GM10266 (cell line): Measurements from ENCODE around the gene THBS3.

Source experiments
- DNase-seq: peaks from one replicate; pipeline ENCODE4 v3.0.0; 2012; ENCODE audit errors: extremely low spot score
- TF ChIP-seq, protein P1 (sequence below): IDR thresholded peaks from 2 replicates; pipeline ENCODE4 v1.5.1; 2012; ENCODE audit warnings: mild to moderate bottlenecking, low read depth; ENCODE audit not compliant: control insufficient read depth, insufficient read depth; ENCODE audit errors: missing control alignments

The THBS3 gene

DNA sequence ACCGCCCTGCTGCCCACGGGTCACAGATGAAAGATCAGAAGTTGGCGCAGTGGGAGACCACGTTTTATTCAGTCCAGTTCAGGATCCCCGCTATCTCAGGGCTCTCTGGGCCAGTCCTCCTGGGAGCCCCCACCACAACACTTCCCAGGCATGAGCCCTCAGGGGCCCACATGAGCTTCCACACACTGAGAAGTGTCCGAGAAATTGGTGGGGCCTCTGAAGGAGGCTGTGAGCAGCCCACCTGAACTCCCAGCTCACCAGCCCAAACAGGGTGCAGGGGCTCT is 22.0 kb downstream of the THBS3 start:
- TF ChIP-seq, protein P1, sequence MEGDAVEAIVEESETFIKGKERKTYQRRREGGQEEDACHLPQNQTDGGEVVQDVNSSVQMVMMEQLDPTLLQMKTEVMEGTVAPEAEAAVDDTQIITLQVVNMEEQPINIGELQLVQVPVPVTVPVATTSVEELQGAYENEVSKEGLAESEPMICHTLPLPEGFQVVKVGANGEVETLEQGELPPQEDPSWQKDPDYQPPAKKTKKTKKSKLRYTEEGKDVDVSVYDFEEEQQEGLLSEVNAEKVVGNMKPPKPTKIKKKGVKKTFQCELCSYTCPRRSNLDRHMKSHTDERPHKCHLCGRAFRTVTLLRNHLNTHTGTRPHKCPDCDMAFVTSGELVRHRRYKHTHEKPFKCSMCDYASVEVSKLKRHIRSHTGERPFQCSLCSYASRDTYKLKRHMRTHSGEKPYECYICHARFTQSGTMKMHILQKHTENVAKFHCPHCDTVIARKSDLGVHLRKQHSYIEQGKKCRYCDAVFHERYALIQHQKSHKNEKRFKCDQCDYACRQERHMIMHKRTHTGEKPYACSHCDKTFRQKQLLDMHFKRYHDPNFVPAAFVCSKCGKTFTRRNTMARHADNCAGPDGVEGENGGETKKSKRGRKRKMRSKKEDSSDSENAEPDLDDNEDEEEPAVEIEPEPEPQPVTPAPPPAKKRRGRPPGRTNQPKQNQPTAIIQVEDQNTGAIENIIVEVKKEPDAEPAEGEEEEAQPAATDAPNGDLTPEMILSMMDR: no peak

DNA sequence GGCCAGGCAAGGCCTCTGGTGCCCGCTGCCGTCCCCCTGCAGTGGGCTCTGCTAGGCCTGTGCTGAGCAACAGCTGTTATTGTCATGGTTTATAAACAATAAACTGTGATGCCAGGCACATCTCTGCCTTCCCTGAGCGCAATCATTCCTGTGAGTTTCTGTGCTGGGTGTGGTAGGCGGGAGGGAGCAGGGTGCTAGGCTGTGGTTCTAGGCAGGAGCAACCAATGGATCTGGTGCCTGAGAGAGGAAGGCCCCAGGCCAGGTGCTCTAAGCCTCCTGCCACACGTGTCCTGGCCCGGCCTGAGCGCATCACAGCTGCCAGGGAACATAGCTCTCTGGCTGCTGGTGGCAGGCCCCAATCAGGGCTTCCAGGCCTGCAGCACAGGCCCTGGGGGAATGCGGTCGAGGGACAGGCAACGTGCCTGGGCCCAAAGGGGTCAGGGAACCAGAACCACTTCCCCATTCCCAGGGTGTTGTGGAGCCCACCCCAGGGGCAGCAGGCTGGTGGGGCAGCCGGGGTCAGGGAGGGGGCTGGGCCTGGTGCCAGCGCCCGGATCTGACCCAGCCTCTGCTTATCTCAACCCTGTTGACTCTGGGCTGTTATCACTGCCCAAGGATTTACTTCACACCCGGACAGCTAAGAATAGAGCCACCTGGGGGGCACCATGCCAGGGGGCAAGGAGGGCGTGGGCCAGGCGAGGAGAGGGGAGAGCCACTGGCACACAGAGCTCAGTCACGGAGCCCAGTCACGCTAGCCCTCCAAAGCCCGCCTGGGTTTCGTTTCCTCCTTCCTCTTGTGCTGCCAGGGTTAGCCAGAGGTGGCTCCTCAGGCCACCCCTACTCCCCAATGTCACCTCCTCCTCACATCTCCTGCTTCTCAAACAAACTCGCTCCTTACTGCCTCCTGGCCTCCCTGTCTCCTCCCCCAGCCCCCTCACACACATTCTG is 22.6 kb downstream of the THBS3 start:
- peak; percentile 84 for DNase-seq
- TF ChIP-seq, protein P1: no peak

More for the DNA sequence above, 22.0 kb downstream of the THBS3 start:
- no peak for DNase-seq

DNA sequence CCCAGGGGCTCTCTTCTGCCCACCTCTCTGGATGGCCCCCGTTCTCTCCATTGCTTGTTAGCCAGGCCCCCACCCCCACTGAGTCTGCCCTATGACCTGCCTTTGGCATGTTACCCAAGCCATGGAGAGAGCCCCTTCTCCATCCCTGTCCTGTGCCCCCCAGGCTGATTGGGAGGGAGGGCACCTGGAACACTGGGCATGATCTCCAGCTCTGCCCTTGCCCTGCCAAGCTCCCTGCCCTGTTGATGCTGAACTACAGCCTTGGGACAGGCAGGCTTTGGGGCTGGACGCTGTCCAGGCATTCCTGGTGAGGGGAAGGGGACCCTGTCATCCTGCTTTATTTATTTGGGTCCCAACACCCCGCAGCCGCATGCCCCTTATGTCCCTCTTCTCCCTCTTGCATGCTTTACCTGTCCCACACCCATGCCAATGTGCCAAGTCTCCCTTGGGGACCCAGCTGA is 23.3 kb downstream of the THBS3 start:
- TF ChIP-seq, protein P1: no peak
- DNase-seq: no peak

DNA sequence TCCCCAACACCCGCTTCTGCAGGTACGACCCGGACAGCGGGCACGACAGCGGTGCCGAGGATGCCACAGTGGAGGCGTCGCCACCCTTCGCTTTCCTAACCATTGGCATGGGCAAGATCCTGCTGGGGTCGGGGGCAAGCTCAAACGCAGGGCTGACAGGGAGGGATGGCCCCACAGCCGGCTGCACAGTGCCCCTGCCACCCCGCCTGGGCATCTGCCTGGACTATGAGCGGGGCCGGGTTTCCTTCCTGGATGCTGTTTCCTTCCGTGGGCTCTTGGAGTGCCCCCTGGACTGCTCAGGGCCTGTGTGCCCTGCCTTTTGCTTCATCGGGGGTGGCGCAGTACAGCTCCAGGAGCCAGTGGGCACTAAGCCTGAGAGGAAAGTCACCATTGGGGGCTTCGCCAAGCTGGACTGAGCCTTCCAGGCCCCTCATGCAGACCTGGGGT is 23.9 kb downstream of the THBS3 start:
- TF ChIP-seq, protein P1: no peak
- no peak for DNase-seq

DNA sequence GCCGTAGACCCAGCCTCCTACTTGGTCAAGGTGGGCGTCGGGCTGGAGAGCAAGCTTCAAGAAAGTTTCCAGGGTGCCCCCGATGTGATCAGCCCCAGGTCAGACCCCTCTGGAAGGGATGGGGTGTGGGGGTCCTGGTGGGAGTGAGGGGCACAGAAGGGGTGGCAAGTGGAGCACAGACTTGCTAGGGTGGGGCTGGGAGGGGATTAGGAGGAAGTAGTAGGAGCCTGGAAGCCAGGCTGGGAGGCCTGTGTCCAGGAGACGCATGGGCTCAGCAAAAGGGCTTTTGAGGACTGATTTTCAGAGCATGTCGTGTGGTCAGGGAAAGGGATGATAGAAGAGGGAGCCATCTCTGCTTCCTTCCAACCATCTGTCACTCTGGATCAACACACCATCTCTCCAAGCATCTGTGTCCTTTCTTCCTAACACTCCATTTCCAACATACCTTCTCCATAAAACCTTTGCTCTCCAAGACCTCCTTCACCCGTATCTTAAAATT is 25.6 kb downstream of the THBS3 start:
- TF ChIP-seq, protein P1: no peak
- DNase-seq: no peak

DNA sequence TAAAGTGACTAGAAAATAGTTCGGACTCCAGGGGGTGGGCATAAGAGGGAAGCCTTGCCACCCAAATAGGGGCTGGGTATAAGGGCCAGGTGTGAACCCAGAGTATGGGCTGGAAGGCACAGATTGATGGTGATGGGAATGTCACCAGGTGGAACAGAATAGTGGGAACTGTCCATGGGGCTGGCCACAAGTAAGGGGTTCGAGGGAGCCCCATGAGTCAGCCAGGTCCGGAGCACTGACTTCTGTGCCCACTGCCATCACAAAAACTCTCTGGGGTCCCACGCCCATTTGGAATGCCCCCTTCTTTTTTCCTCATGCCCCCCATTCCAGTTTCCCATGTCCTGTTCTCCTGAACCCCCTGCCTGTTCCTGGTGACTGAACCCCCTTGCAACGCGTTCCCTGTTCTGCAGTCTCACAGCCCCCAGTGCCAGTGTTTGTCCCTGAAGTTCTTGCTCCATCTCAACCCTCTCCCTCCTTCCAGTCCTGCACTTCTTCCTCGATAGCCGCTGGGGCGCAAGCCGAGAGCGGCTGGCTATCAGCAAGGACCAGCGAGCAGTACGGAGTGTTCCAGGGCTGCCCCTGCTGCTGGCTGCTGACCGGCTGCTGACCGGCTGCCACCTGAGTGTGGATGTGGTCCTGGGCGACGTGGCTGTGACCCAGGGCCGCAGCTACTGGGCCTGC is 26.2 kb downstream of the THBS3 start:
- TF ChIP-seq, protein P1: no peak
- DNase-seq: no peak
